ENCODE results near the gene DNER. TPM values are rescaled to one million over a fixed set of nuclear protein-coding genes. Genes with fewer than 3 reads are reported as not detected.

Gene DNER
- total and polyA plus RNA-seq, 10 of the 15 experiments (the other 5 are each of a cell fraction or from before 2014, with no cell fraction given), result 0.04 to 0.08 (median 0.07) TPM; not detected in 7

- no peak for TF ChIP-seq ZBTB40 (IDR thresholded peaks at IDR 0.05; ENCODE audit: borderline replicate concordance)
- no peak for TF ChIP-seq BHLHE40 (IDR thresholded peaks at IDR 0.05; ENCODE audit: borderline replicate concordance in 1 of 2, low read depth in 2 of 2, low read length in 1 of 2)
- no peak for TF ChIP-seq SIX5 (IDR thresholded peaks at IDR 0.05; ENCODE audit: low read depth, low read length, severe bottlenecking)
- no peak for TF ChIP-seq STAT1 (conservative IDR thresholded peaks at IDR 0.05)
- no peak for TF ChIP-seq TAF1 (IDR thresholded peaks at IDR 0.05; ENCODE audit: borderline replicate concordance, low read depth, low read length)
- no peak for TF ChIP-seq REST (IDR thresholded peaks at IDR 0.05; ENCODE audit: low read depth, low read length)
- TF ChIP-seq PAX8 (IDR thresholded peaks at IDR 0.05), result no peak
- TF ChIP-seq NRF1 (conservative IDR thresholded peaks at IDR 0.05; ENCODE audit: low read depth, low read length), result no peak
- TF ChIP-seq NFXL1 (IDR thresholded peaks at IDR 0.05; ENCODE audit: borderline replicate concordance), result no peak
- no peak for TF ChIP-seq MXI1 (IDR thresholded peaks at IDR 0.05; ENCODE audit: low read depth, low read length)
- TF ChIP-seq RELA (IDR thresholded peaks at IDR 0.05; ENCODE audit: borderline replicate concordance, partially characterized antibody), result no peak
- no peak for TF ChIP-seq ZBTB33 (IDR thresholded peaks at IDR 0.05)
These were observed 80.8 kb downstream of the DNER start (continued) for GRCh38 chr2:229633556-229633955.
